Thoracic aorta (tissue), 2 donors: Measurements from ENCODE around the gene BUB1B. TPM values are rescaled to one million over a fixed set of nuclear protein-coding genes. Genes with fewer than 3 reads are reported as not detected.

Experiments used
- ATAC-seq: fragments of 150-250 bp; one replicate; pipeline ENCODE4 v1.8.0; 2017; ENCODE audit warnings: low read depth; ENCODE audit not compliant: insufficient number of reproducible peaks, low FRiP score
- DNase-seq: peaks from one replicate; pipeline ENCODE4 v3.0.0-alpha.2; 2020; ENCODE audit warnings: low spot score
- H3K27ac ChIP-seq, 2 donors: fragments of 200-600 bp; sonication (generic); 1 replicate in 1 of 2; 2 replicates in 1 of 2; pipeline ENCODE4 v1.5.1; 2016; ENCODE audit warnings: mild to moderate bottlenecking in 2 of 2, moderate library complexity in 2 of 2
- H3K27me3 ChIP-seq: fragments of 200-600 bp; sonication (generic); replicated peaks from 2 replicates; pipeline ENCODE4 v1.6.0; 2016; ENCODE audit warnings: mild to moderate bottlenecking; ENCODE audit not compliant: insufficient read depth
- H3K36me3 ChIP-seq: fragments of 200-600 bp; sonication (generic); one replicate; pipeline ENCODE4 v1.5.1; 2016
- H3K4me1 ChIP-seq, 2 donors: fragments of 200-600 bp; sonication (generic); 1 replicate in 1 of 2; 2 replicates in 1 of 2; pipeline versions ENCODE4 v1.5.1 to v1.6.0; 2016; ENCODE audit warnings: low read depth in 2 of 2, mild to moderate bottlenecking in 1 of 2; ENCODE audit not compliant: control insufficient read depth in 1 of 2
- H3K4me3 ChIP-seq: fragments of 200-600 bp; sonication (generic); 2 replicates; pipeline ENCODE4 v1.5.1; 2016; ENCODE audit warnings: mild to moderate bottlenecking
- H3K9me3 ChIP-seq: fragments of 200-600 bp; sonication (generic); 2 replicates; pipeline ENCODE4 v1.5.1; 2016
- CTCF ChIP-seq: fragments of 200-600 bp; sonication (generic); IDR thresholded peaks from one replicate; pipeline ENCODE4 v1.5.1; 2019; ENCODE audit warnings: antibody characterized with exemption
- total RNA-seq, 2 donors: library from RNA; depleted of rRNA; stranded (reverse); fragments of >200 nt; gene quantifications; one replicate each; pipeline versions ENCODE4 v1.1.0 to v1.2.3, GENCODE V29; 2016

BUB1B gene
- total RNA-seq, 2 donors from 2014 or later, result 0.41 to 3.5 TPM

DNA sequence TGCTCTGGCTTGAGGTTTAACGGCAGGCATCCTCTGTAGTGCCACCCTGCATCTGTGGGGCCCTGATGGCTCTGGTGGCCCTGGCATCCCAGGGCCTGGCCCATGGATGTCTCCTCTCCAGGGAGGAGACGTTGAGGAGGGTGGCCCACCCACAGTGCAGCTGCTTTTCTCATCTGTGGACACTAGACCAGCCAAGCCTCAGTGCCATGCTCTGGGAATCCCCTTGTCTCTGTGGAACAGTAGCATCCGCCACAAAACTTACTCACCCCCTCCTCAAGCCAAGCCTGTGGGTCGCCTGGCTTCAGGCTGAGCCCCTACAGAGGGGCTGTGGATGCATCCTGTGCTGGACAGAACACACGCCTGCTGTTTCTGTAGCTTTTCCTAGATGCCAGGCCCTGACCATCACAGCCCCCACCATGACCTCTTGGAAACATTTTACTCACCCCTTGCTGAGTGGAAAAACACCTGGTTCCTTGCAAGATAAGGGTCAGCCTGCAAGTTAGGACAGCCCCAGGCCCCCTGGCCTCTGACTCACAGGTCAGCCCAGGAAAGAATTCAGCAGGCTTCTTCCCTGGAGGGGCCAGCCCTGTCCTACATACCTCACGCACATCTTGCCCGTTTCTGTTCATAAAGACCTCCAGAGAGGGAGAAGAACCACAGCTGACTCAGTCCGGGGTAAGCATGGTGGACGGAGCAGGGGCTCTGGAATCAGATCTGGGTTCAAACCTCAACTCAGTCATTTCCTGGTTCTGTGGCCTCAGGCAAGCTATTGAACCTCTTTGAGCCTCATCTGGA lies 97.0 kb downstream of the BUB1B start:
- Histone ChIP-seq H3K9me3 (no peaks in the 10 kb centered on the region), H3K36me3 (no peaks in the 10 kb centered on the region)
- DNase-seq, result no peak

DNA sequence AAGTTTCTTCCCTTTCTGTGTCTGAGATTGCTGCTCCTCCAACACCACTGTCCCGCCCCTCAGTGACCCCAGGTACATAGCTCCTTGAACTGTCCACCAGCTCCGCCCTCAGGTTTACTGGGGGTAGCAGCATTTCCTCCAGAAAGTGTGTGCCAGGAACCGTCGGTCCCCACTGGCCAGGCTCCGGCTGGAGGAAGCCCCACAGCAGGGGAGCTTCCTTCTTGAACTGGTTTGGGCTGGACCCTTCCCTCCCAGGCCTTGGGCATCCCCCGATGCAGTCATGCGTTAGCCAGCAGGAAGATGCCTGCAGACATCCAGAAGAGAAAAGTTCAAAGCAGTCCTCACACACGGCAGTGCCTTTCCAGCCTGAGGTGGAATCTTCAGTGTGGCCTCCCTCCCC lies 97.7 kb downstream of the BUB1B start:
- no peak for DNase-seq
- H3K27ac ChIP-seq, result no peak overlapping the region
- no peaks in the 10 kb centered on the region for H3K36me3 ChIP-seq
- TF ChIP-seq CTCF, result no peak
- H3K4me1 ChIP-seq, result peaks cover 2 to 3% of the 10 kb centered on the region in 2 donors
- H3K4me3 ChIP-seq, result no peak overlapping the region
- no peaks in the 10 kb centered on the region for H3K9me3 ChIP-seq
- no peaks in the 10 kb centered on the region for H3K27me3 ChIP-seq
- no peak for ATAC-seq

More for the DNA sequence above, 97.0 kb downstream of the BUB1B start:
- Histone ChIP-seq H3K4me3 (no peak overlapping the region), H3K27me3 (no peaks in the 10 kb centered on the region), H3K4me1 (peaks cover 8 to 9% of the 10 kb centered on the region in 2 donors), H3K27ac (no peak overlapping the region)
- TF ChIP-seq CTCF, result no peak
- ATAC-seq, result no peak

DNA sequence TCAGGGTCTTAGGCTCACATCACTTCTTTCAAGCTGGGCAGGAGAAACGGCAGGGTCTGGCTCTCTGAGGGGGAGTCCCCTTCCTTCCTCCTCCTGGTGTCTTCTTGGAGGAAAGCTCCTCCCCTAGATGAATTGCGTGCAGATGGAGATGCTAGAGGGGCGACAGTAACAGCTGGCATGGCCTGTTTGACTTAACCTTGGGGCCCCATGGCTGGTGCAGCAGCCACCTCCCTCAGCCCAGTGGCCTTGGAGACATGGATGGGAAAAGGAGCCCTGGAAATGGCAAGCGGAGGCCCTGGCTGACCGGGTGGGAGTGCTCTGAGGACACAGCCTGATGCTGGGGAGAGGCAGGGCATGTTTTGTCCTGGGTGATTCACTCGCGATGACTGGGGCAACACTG lies 98.2 kb downstream of the BUB1B start:
- no peak overlapping the region for H3K4me3 ChIP-seq
- no peak for TF ChIP-seq CTCF
- DNase-seq (no peak), ATAC-seq (no peak)
- no peaks in the 10 kb centered on the region for H3K4me1 ChIP-seq
- no peaks in the 10 kb centered on the region for H3K36me3 ChIP-seq
- no peaks in the 10 kb centered on the region for H3K27me3 ChIP-seq
- H3K9me3 ChIP-seq, result no peaks in the 10 kb centered on the region
- no peak overlapping the region for H3K27ac ChIP-seq

DNA sequence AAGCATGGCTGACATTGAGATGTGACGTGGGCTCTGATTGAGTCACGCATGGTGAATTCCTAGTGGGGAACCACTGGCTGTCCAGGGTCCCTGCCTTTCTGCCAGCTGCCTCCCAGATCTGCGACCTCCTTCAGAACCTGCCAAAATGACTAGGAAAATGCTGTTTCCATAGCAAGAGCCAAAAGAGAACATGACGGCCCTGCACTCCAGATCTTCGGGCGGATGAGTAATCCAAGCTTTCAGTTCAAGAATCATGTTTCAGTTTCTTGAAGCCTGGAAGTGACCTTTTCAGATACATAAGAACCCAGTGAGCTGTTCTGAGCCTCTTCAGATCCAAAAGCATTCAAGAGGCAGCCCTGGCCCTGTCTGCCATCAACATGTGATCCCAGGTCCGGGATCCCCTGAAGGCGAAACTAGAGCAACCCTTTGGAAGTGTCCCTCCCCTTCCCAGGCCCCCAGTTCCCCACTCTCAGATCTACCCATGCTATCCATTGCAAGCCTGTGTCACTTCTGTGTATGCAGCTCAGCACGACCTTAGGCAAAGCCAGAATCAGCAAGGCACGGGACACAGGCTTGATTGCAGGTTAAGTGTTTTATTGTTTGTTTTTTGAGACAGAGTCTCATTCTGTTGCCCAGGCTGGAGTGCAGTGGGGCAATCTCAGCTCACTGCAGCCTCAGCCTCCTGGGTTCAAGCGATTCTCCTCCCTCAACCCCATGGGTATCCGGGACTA lies 102.3 kb downstream of the BUB1B start:
- Histone ChIP-seq H3K27ac (no peak overlapping the region), H3K4me3 (no peak overlapping the region), H3K9me3 (no peaks in the 10 kb centered on the region), H3K4me1 (no peaks in the 10 kb centered on the region), H3K27me3 (no peaks in the 10 kb centered on the region), H3K36me3 (no peaks in the 10 kb centered on the region)
- no peak for DNase-seq
- no peak for ATAC-seq
- no peak for TF ChIP-seq CTCF

- Histone ChIP-seq H3K9me3 (no peaks in the 10 kb centered on the region), H3K4me1 (no peaks in the 10 kb centered on the region), H3K27me3 (no peaks in the 10 kb centered on the region), H3K27ac (no peak overlapping the region), H3K36me3 (no peaks in the 10 kb centered on the region), H3K4me3 (no peak overlapping the region)
- DNase-seq, result no peak
- ATAC-seq, result no peak
- TF ChIP-seq CTCF, result no peak
Observed at GRCh38 chr15:40264321-40265153, 103.7 kb downstream of the BUB1B start.
